BE2C (cell line): ENCODE results near the gene ADGRG6.
"Not testable (repeated sequence)": the region's sequence is repeated elsewhere in the genome, so short reads cannot be mapped to it uniquely, and the experiment has no call there.

Experiments
- DNase-seq: peaks from one replicate; pipeline ENCODE4 v3.0.0-alpha.2; 2020
- H3K27me3 ChIP-seq: fragments of 250-450 bp; sonication (Bioruptor Pico); 2 replicates; pipeline ENCODE4 v1.5.1; 2020; ENCODE audit warnings: mild to moderate bottlenecking
- H3K36me3 ChIP-seq: fragments of 250-450 bp; sonication (Bioruptor Pico); 2 replicates; pipeline ENCODE4 v1.5.1; 2020; ENCODE audit warnings: mild to moderate bottlenecking
- H3K4me1 ChIP-seq: fragments of 250-450 bp; sonication (Bioruptor Pico); 2 replicates; pipeline ENCODE4 v1.5.1; 2020
- H3K4me3 ChIP-seq: 2 replicates; pipeline ENCODE4 v1.5.1; 2011; ENCODE audit warnings: low read depth, low read length
- H3K9me3 ChIP-seq: fragments of 250-450 bp; sonication (Bioruptor Pico); 2 replicates; pipeline ENCODE4 v1.5.1; 2020
- TF ChIP-seq, protein P1 (sequence below): IDR thresholded peaks from 2 replicates; pipeline ENCODE4 v1.5.1; 2012; ENCODE audit warnings: mild to moderate bottlenecking, low read depth, low read length

ADGRG6 gene

DNA sequence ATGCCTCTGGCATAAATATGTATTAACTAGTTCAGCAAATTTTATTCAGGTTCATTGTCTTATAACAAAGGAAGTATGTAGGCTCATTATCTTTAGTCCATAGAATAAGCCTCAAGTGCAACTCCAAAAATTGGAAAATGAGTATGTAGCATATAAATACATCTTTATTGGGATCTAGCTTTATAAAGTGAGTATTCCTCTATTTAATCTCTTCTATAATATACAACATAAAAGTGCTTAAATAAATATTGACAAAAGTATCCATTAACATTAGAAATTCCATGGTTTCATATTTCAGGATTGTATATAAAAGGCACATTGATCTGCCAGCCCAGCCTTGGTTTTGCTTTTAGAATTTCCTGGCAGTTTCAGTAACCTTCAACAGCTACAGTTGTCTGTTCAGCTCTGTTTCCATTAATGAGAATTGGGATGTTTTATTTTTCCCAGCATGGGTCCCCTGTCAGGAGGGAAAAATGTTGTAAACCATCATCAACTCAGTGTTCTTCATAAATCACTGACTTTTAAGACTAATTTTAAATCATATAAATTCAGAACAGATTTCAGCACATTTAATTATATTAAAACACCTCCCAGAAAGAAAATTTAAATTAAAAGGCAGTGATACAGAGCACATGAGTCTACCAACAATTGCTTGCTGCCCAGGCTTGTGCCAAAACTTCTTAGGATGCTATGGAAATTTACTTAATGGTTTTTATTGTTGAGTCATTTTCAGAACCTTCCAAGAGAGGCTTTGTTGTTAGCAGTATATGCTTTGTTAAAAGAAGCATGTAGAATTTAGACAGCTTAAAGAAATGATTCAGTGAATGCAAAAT lies 119.7 kb downstream of the ADGRG6 start:
- no peaks in the 10 kb centered on the region for H3K36me3 ChIP-seq
- H3K4me3 ChIP-seq, result no peak overlapping the region
- H3K9me3 ChIP-seq, result no peaks in the 10 kb centered on the region
- TF ChIP-seq, protein P1, sequence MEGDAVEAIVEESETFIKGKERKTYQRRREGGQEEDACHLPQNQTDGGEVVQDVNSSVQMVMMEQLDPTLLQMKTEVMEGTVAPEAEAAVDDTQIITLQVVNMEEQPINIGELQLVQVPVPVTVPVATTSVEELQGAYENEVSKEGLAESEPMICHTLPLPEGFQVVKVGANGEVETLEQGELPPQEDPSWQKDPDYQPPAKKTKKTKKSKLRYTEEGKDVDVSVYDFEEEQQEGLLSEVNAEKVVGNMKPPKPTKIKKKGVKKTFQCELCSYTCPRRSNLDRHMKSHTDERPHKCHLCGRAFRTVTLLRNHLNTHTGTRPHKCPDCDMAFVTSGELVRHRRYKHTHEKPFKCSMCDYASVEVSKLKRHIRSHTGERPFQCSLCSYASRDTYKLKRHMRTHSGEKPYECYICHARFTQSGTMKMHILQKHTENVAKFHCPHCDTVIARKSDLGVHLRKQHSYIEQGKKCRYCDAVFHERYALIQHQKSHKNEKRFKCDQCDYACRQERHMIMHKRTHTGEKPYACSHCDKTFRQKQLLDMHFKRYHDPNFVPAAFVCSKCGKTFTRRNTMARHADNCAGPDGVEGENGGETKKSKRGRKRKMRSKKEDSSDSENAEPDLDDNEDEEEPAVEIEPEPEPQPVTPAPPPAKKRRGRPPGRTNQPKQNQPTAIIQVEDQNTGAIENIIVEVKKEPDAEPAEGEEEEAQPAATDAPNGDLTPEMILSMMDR, result no peak
- H3K4me1 ChIP-seq, result no peaks in the 10 kb centered on the region
- no peaks in the 10 kb centered on the region for H3K27me3 ChIP-seq
- DNase-seq, result no peak

DNA sequence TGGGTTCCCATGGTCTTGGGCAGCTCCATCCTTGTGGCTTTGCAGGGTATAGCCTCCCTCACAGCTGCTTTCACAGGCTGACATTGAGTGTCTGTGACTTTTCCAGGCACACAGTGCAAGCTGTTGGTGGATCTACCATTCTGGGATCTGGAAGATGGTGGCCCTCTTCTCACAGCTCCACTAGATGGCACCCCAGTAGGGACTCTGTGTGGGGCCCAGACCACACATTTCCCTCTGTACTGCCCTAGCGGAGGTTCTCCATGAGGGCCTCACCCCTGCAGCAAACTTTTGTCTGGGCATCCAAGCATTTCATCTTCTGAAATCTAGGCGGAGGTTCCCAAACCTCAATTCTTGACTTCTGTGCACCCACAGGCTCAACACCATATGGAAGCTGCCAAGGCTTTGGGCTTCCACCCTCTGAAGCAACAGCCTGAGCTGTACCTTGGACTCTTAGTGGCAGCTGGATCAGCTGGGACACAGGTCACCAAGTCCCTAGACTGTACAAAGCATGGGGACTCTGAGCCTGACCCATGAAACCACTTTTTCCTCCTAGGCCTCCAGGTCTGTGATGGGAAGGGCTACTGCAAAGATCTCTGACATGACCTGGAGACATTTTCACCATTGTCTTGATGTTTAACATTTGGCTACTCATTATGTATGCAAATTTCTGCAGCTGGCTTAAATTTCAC lies 124.8 kb downstream of the ADGRG6 start:
- not testable (repeated sequence) for DNase-seq, H3K4me1 ChIP-seq, H3K36me3 ChIP-seq, H3K27me3 ChIP-seq, H3K9me3 ChIP-seq, H3K4me3 ChIP-seq

DNA sequence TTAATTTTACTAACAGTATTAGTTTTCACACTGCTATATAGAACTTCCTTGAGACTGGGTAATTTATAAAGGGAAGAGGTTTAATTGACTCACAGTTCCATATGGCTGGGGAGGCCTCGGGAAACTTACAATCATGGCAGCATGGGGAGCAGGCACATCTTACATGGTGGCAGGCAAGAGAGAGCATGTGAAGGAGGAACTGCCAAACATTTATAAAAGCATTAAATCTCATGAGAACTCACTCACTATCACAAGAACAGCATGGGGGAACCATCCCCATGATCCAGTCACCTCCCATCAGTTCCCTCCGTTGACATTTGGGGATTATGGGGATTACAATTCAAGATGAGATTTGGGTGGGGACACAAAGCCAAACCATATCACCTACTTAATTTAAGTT lies 126.7 kb downstream of the ADGRG6 start:
- not testable (repeated sequence) for H3K9me3 ChIP-seq, H3K27me3 ChIP-seq, H3K4me1 ChIP-seq, H3K4me3 ChIP-seq, H3K36me3 ChIP-seq, DNase-seq

DNA sequence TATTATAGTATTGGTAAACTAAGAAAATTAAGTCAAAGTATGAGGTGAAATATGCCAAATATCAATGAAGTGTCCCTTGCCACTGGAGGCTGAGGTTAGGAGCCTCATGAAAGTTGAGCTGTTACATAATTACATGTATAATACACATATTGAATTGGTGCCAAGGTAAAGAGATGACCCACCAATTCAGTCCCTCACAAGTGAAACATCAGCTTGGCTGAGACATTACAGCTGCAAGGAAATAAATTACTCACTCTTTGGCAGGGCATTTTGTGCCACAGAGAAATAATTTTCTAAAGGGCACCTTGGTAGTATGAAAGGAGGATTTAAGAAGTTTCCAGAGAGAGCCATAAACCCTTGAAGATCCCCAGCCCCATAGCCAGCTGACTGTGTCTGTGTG lies 127.4 kb downstream of the ADGRG6 start:
- Histone ChIP-seq H3K27me3 (no peaks in the 10 kb centered on the region), H3K4me3 (no peak overlapping the region), H3K36me3 (no peaks in the 10 kb centered on the region), H3K4me1 (no peaks in the 10 kb centered on the region), H3K9me3 (no peaks in the 10 kb centered on the region)
- TF ChIP-seq, protein P1, result no peak
- no peak for DNase-seq

DNA sequence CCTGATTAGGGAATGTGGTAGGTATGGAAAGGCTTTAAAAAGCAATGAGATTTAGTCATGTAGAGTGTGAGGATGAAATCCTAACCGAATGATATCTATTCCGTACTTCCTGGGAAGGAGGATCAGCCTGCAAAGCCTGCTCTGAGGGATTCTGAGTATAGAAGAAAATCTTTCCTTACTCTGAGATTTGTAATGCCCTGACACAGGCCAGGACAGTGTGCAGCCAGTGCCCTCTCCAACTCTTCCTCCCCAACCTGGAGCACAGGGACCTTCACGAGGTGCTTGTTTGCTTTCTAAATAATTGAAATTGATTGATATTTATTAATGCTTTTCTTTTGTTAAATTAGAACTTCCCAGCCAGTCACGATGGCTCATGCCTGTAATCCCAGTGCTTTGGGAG lies 131.6 kb downstream of the ADGRG6 start:
- H3K9me3 ChIP-seq, result no peaks in the 10 kb centered on the region

DNA sequence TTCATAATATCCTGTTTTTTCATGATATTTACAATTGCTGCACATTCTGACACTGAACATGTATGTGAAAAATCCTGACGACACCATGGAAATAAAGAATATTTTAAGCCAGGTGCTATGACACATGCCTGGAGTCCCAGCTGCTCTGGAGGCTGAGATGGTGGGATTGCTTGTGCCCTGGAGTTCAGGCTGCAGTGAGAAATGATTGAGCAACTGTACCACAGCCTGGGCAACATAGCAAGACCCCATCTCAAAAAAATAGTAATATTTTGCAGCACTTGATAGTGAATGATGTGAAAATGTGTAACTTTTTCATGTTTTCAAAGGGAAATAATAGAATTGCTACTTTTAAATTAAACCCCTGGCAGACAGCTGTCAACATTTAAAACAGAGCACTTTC lies 137.1 kb downstream of the ADGRG6 start:
- Histone ChIP-seq H3K4me3 (no peak overlapping the region), H3K27me3 (no peaks in the 10 kb centered on the region), H3K9me3 (no peaks in the 10 kb centered on the region; the same call in 1 of the 2 replicates), H3K4me1 (no peaks in the 10 kb centered on the region), H3K36me3 (no peaks in the 10 kb centered on the region)
- TF ChIP-seq, protein P1, result no peak
- no peak for DNase-seq

More for the DNA sequence above, 131.6 kb downstream of the ADGRG6 start:
- H3K27me3 ChIP-seq, result no peaks in the 10 kb centered on the region
- TF ChIP-seq, protein P1, result no peak
- H3K36me3 ChIP-seq, result no peaks in the 10 kb centered on the region
- no peak for DNase-seq
- no peak overlapping the region for H3K4me3 ChIP-seq
- no peaks in the 10 kb centered on the region for H3K4me1 ChIP-seq
